Caco-2 (cell line): ENCODE measurements around the gene TMEM154. TPM values are rescaled to one million over a fixed set of nuclear protein-coding genes. Genes with fewer than 3 reads are reported as not detected.
A peak's percentile ranks its signal among the peaks of the same experiment; 100 is the strongest.

ENCODE experiments used
- BruUV-seq: library from RNA; stranded (reverse); fragments of 400-500 nt; replicated peaks from 2 replicates; lab custom pipeline; 2021; lab: Mats Ljungman, UMichigan
- CTCF ChIA-PET: fragments of 300-600 bp; sonication (Branson Sonifier 250); formaldehyde crosslinking; loops from one replicate; lab custom pipeline; 2022; ENCODE audit warnings: antibody characterized with exemption; lab: Charles Lee
- POLR2A ChIA-PET: fragments of 300-600 bp; sonication (Branson Sonifier 250); formaldehyde crosslinking; loops from one replicate; lab custom pipeline; 2022; ENCODE audit warnings: antibody characterized with exemption; lab: Charles Lee
- DNase-seq, 2 experiments: peaks; one replicate each; pipeline versions ENCODE4 v3.0.0 to v3.0.0-alpha.2; 2020 to 2022
- H3K27me3 ChIP-seq: replicated peaks from 2 replicates; pipeline ENCODE4 v1.6.0; 2011; ENCODE audit warnings: low read length; ENCODE audit not compliant: control insufficient read depth, insufficient read depth
- H3K36me3 ChIP-seq: 2 replicates; pipeline ENCODE4 v1.5.1; 2011; ENCODE audit warnings: low read length; ENCODE audit not compliant: control insufficient read depth, insufficient read depth
- H3K4me1 ChIP-seq: fragments of 250-450 bp; sonication (Bioruptor Pico); 2 replicates; pipeline ENCODE4 v1.5.1; 2020; ENCODE audit warnings: mild to moderate bottlenecking
- H3K4me3 ChIP-seq: 2 replicates; pipeline ENCODE4 v1.5.1; 2011; ENCODE audit warnings: low read depth, mild to moderate bottlenecking, control low read depth, low read length
- H3K9me3 ChIP-seq: fragments of 250-450 bp; sonication (Bioruptor Pico); 2 replicates; pipeline ENCODE4 v1.5.1; 2020; ENCODE audit warnings: mild to moderate bottlenecking, moderate library complexity
- H3K27ac Mint-ChIP-seq: one replicate; pipeline ENCODE4 v1.8.0; 2022; ENCODE audit warnings: mixed read lengths; ENCODE audit not compliant: unreplicated experiment
- H3K27me3 Mint-ChIP-seq: one replicate; pipeline ENCODE4 v1.8.0; 2022; ENCODE audit warnings: mixed read lengths; ENCODE audit not compliant: insufficient read depth, unreplicated experiment
- H3K36me3 Mint-ChIP-seq: one replicate; pipeline ENCODE4 v1.8.0; 2022; ENCODE audit warnings: mild to moderate bottlenecking, mixed read lengths; ENCODE audit not compliant: insufficient read depth, unreplicated experiment
- H3K4me1 Mint-ChIP-seq: one replicate; pipeline ENCODE4 v1.8.0; 2022; ENCODE audit warnings: low read depth, mixed read lengths; ENCODE audit not compliant: unreplicated experiment
- H3K4me3 Mint-ChIP-seq: one replicate; pipeline ENCODE4 v1.8.0; 2022; ENCODE audit warnings: mild to moderate bottlenecking, moderate library complexity, mixed read lengths; ENCODE audit not compliant: unreplicated experiment
- H3K9me3 Mint-ChIP-seq: one replicate; pipeline ENCODE4 v1.8.0; 2022; ENCODE audit warnings: mixed read lengths; ENCODE audit not compliant: unreplicated experiment
- CTCF ChIP-seq, 2 experiments: fragments of 200-600 bp in 1 of 2; IDR thresholded peaks; 1 replicate in 1 of 2; 2 replicates in 1 of 2; pipeline versions ENCODE4 v1.5.1 to v1.8.0; 2011 to 2022; ENCODE audit warnings: antibody characterized with exemption in 1 of 2, control low read depth in 1 of 2, inconsistent platforms in 1 of 2, low read depth in 1 of 2, low read length in 1 of 2, mild to moderate bottlenecking in 1 of 2, moderate library complexity in 1 of 2; ENCODE audit not compliant: insufficient read depth in 1 of 2, severe bottlenecking in 1 of 2, unreplicated experiment in 1 of 2
- intact Hi-C: fragments of 100-400 bp; cut with micrococcal nuclease; formaldehyde crosslinking; loops from one replicate; pipeline ENCODE4 v1.10.0; 2022; ENCODE audit not compliant: unreplicated experiment
- total RNA-seq: library from RNA; stranded (reverse); gene quantifications from 2 replicates; pipeline ENCODE4 v1.2.3, GENCODE V29; 2022

TMEM154 gene
- total RNA-seq, 1 experiment from 2014 or later = 4.6 TPM

GRCh38 chr4:152644130-152644529, 35.7 kb downstream of the TMEM154 start:
- BruUV-seq = no TSS peak
- H3K9me3 Mint-ChIP-seq = no peaks in the 10 kb centered on the region
- H3K27me3 Mint-ChIP-seq = no peaks in the 10 kb centered on the region
- ChIA-PET CTCF (no interaction called here), POLR2A (no interaction called here)
- H3K4me3 Mint-ChIP-seq = no peak overlapping the region
- no peaks in the 10 kb centered on the region for H3K27me3 ChIP-seq
- H3K9me3 ChIP-seq = no peaks in the 10 kb centered on the region
- H3K36me3 Mint-ChIP-seq = peaks cover 6% of the 10 kb centered on the region
- H3K4me3 ChIP-seq = no peak overlapping the region
- intact Hi-C loops = no loop called here
- TF ChIP-seq CTCF (IDR thresholded peaks at IDR 0.05; ENCODE audit: insufficient read depth in 1 of 2, low read depth in 1 of 2, low read length in 1 of 2, severe bottlenecking in 1 of 2, unreplicated experiment in 1 of 2) = no peak
- no peak for DNase-seq
- H3K27ac Mint-ChIP-seq = no peak overlapping the region
- no peaks in the 10 kb centered on the region for H3K36me3 ChIP-seq
- no peaks in the 10 kb centered on the region for H3K4me1 Mint-ChIP-seq
- H3K4me1 ChIP-seq = no peaks in the 10 kb centered on the region

GRCh38 chr4:152643153-152644035, 36.4 kb downstream of the TMEM154 start:
- no peak for TF ChIP-seq CTCF (IDR thresholded peaks at IDR 0.05; ENCODE audit: insufficient read depth in 1 of 2, low read depth in 1 of 2, low read length in 1 of 2, severe bottlenecking in 1 of 2, unreplicated experiment in 1 of 2)
- Histone ChIP-seq H3K9me3 (no peaks in the 10 kb centered on the region), H3K36me3 (no peaks in the 10 kb centered on the region), H3K27me3 (no peaks in the 10 kb centered on the region), H3K4me3 (no peak overlapping the region), H3K4me1 (no peaks in the 10 kb centered on the region)
- DNase-seq = no peak
- H3K36me3 Mint-ChIP-seq = peaks cover 6% of the 10 kb centered on the region
- no peaks in the 10 kb centered on the region for H3K4me1 Mint-ChIP-seq
- no peaks in the 10 kb centered on the region for H3K27me3 Mint-ChIP-seq
- H3K9me3 Mint-ChIP-seq = no peaks in the 10 kb centered on the region
- intact Hi-C loops = no loop called here
- no peak overlapping the region for H3K27ac Mint-ChIP-seq
- no TSS peak for BruUV-seq
- CTCF ChIA-PET = no interaction called here
- POLR2A ChIA-PET = no interaction called here
- no peak overlapping the region for H3K4me3 Mint-ChIP-seq

DNA sequence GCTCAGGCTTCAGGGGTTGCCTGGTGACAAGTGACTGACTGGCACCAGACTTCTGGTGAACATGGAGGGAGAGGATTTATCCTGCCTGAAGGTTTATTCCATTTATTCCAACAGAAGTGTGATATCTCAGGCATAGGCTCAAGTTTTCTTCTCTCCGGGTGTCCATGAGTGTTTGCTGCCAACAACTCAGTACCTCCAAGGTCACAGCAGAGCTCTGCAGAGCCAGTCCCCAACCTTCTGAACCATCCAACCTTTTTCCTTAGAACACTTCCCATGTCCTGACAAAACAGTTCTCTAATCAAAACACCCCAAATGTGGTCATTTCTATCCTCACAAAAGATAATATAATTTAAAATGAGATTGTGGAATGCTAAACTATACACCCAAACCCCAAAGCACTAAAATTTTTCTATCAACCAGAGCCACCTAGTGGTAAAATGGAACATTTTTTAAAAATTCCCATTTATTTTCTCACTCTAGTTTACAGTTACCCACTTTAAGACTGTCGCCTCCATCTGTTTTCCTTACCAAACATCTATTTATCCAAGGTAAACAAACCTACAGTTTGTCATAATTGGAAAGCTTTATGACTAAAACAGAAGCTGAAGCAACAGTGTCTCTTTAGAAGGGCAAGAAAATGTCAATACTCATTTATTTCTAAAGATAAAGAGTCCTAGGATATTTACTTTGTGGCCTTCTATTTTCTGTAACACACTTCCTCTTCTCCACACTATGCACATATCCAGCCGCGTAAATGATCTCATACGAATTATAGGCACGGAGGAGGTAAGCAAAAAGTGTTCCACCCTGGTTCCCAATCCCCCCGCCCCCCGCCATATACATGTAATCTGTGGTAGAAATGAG, 39.5 kb downstream of the TMEM154 start:
- CTCF ChIA-PET = interaction anchor here (1.0 to 2.7 kb wide), 3 partner anchors 139 to 186 kb away, joined by 4 to 20 read pairs (median 8); no protein-coding TSS in a partner anchor
- H3K4me3 ChIP-seq = no peak overlapping the region
- peaks cover 6% of the 10 kb centered on the region for H3K36me3 Mint-ChIP-seq
- POLR2A ChIA-PET = no interaction called here
- H3K27me3 ChIP-seq = no peaks in the 10 kb centered on the region
- H3K4me1 ChIP-seq = no peaks in the 10 kb centered on the region
- intact Hi-C loops = loop anchor here (1.0 to 2.0 kb wide), 6 partner anchors 59 to 231 kb away; no protein-coding TSS in a partner anchor
- peak in 1 of 2 experiments; percentile 10 for DNase-seq
- no peaks in the 10 kb centered on the region for H3K36me3 ChIP-seq
- H3K4me1 Mint-ChIP-seq = no peaks in the 10 kb centered on the region
- peak; percentile 42 to 58 for TF ChIP-seq CTCF (IDR thresholded peaks at IDR 0.05; ENCODE audit: insufficient read depth in 1 of 2, low read depth in 1 of 2, low read length in 1 of 2, severe bottlenecking in 1 of 2, unreplicated experiment in 1 of 2)
- no peak overlapping the region for H3K27ac Mint-ChIP-seq
- no peaks in the 10 kb centered on the region for H3K9me3 ChIP-seq
- no peaks in the 10 kb centered on the region for H3K9me3 Mint-ChIP-seq
- BruUV-seq = no TSS peak
- H3K4me3 Mint-ChIP-seq = no peak overlapping the region
- no peaks in the 10 kb centered on the region for H3K27me3 Mint-ChIP-seq
